Heart left ventricle (tissue), 16 donors: ENCODE results near the gene HYCC1. TPM values are rescaled to one million over a fixed set of nuclear protein-coding genes. Genes with fewer than 3 reads are reported as not detected.
A peak's percentile ranks its signal among the peaks of the same experiment; 100 is the strongest.

Experiments
- ATAC-seq, 4 donors: fragments of 200-7000 bp; cut with Tn5 transposase; one replicate each; pipeline ENCODE4 v1.9.1; 2020 to 2022; ENCODE audit warnings: moderate library complexity in 4 of 4, mild to moderate bottlenecking in 3 of 4, moderate number of reproducible peaks in 1 of 4
- DNase-seq, 5 donors: peaks; one replicate each; pipeline ENCODE4 v3.0.0-alpha.2; 2020
- H3K27ac ChIP-seq, 12 donors: fragments of 200-600 bp; sonication (generic) in 4 of 12; one replicate each; pipeline versions ENCODE4 v1.5.0 to v1.8.0; 2016 to 2022; ENCODE audit warnings: mild to moderate bottlenecking in 2 of 12
- H3K27me3 ChIP-seq, 9 donors: fragments of 200-600 bp; sonication (generic) in 2 of 9; one replicate each; pipeline versions ENCODE4 v1.5.1 to v1.8.0; 2016 to 2022; ENCODE audit warnings: mild to moderate bottlenecking in 3 of 9
- H3K36me3 ChIP-seq, 9 donors: fragments of 200-600 bp; sonication (generic) in 2 of 9; one replicate each; pipeline versions ENCODE4 v1.5.0 to v1.8.0; 2018 to 2022; ENCODE audit warnings: mild to moderate bottlenecking in 2 of 9
- H3K4me1 ChIP-seq, 12 donors: fragments of 200-600 bp; sonication (generic) in 4 of 12; one replicate each; pipeline versions ENCODE4 v1.5.0 to v1.8.0; 2016 to 2022; ENCODE audit warnings: mild to moderate bottlenecking in 3 of 12
- H3K4me3 ChIP-seq, 12 donors: fragments of 200-600 bp; sonication (generic) in 4 of 12; one replicate each; pipeline versions ENCODE4 v1.5.0 to v1.8.0; 2017 to 2022; ENCODE audit warnings: mild to moderate bottlenecking in 9 of 12, moderate library complexity in 4 of 12
- H3K9me3 ChIP-seq, 12 donors: fragments of 200-600 bp; sonication (generic) in 4 of 12; one replicate each; pipeline versions ENCODE4 v1.5.0 to v1.8.0; 2016 to 2022; ENCODE audit warnings: mild to moderate bottlenecking in 1 of 12
- POLR2A ChIP-seq, 2 donors: fragments of 450-650 bp; IDR thresholded peaks; one replicate each; pipeline ENCODE4 v1.6.1; 2017; ENCODE audit warnings: antibody characterized with exemption in 2 of 2, mild to moderate bottlenecking in 2 of 2, moderate library complexity in 2 of 2
- WGBS, 4 donors: extraction: QIAGEN DNeasy Blood & Tissue Kit in 2 of 4; methylation state at CpG; one replicate each; pipeline versions ENCODE4 v1.1.5 to v1.1.7; 2013 to 2018; 5-methylcytosine and 5-hydroxymethylcytosine counted together
- intact Hi-C, 10 donors: fragments of 100-400 bp; cut with DNase I; formaldehyde crosslinking; loops; one replicate each; pipeline versions ENCODE4 v1.11.1 to v1.14.2; 2022
- long read RNA-seq, 3 donors: library from polyadenylated mRNA; unstranded; transcript quantifications; one replicate each; pipeline ENCODE4 v2.0.0, GENCODE V29; 2020 to 2021
- polyA plus RNA-seq, 2 donors: library from polyadenylated mRNA; stranded (reverse); fragments of 200-250 nt; gene quantifications; one replicate each; pipeline ENCODE4 v1.2.3, GENCODE V29; 2013
- total RNA-seq, 9 donors: library from RNA; depleted of rRNA in 2 of 9; stranded (reverse); fragments of >200 nt in 2 of 9; fragmentation: NEBNext Ultra II Directional in 3 of 9; extraction: Animal tissue kit (Norgen Biotek cat#: 25700) in 3 of 9; gene quantifications; one replicate each; pipeline versions ENCODE4 v1.1.0 to v1.2.4, GENCODE V29; 2016 to 2023
- TF ChIP-seq, protein P1 (sequence below), 12 donors: fragments of 200-600 bp; sonication (generic) in 4 of 12; IDR thresholded peaks; one replicate each; pipeline versions ENCODE4 v1.5.0 to v1.8.0; 2018 to 2022; ENCODE audit warnings: antibody characterized with exemption in 12 of 12, mild to moderate bottlenecking in 5 of 12
- donor health status: ischemic (EF 13 %, LVEDD 7.1; RV severe dilation, severe dysfunction).
- donor health status: healthy with polysubstance abuse.
- donor health status: DM: no; HTN: yes; CAD: no.
- donor health status: DM: no; HTN: no; CAD: no.
- donor health status: ischemic (EF 25% LVEDD 6.9; RV normal size, moderate dysfunction).
- donor health status: ischemic (EF 25% LVEDD 5.7; RV mildly dilated, moderate dysfunction).
- donor health status: healthy.
- donor health status: DM: yes; HTN: yes; CAD: no.
- donor health status: ischemic (EF 35%, LVEDD 5.7; RV mildly dilated, moderate dysfunction).
- donor health status: nonischemic (EF 11% LVEDD 7.7; RV severe dilation, severe dysfunction).
- donor health status: DM: yes; HTN: yes; CAD: no.
- donor health status: PGD.
- donor health status: ischemic (EF 29% LVEDD 5.4; RV normal size, mild dysfunction).
- donor health status: nonischemic (EF 23%, LVEDD 6.1; RV moderate dilation, normal function).

The HYCC1 gene
- 10 to 100 TPM; 31.4 to 48.2 (median 35.6) TPM for total RNA-seq
- polyA plus RNA-seq = 10 to 100 TPM in 1 of 2 donors, 1 to 10 TPM in 1; 6.1 to 24.6 TPM
- long read RNA-seq, donor 1, full-length matches to known transcripts = 3 of 15 reads
- long read RNA-seq, donor 1, partial matches to known transcripts = 0 of 15 reads
- long read RNA-seq, donor 1, other reads (novel, unspliced or antisense) = 12 of 15 reads
- long read RNA-seq, donor 2, transcript FAM126A-202 (12 exons, 3,130 nt) = major isoform, 5 of 23 reads
- long read RNA-seq, donor 2, partial matches to known transcripts = 2 of 23 reads
- long read RNA-seq, donor 2, other reads (novel, unspliced or antisense) = 16 of 23 reads
- long read RNA-seq, donor 3, full-length matches to known transcripts = 8 of 19 reads
- long read RNA-seq, donor 3, partial matches to known transcripts = 0 of 19 reads
- long read RNA-seq, donor 3, other reads (novel, unspliced or antisense) = 11 of 19 reads

DNA sequence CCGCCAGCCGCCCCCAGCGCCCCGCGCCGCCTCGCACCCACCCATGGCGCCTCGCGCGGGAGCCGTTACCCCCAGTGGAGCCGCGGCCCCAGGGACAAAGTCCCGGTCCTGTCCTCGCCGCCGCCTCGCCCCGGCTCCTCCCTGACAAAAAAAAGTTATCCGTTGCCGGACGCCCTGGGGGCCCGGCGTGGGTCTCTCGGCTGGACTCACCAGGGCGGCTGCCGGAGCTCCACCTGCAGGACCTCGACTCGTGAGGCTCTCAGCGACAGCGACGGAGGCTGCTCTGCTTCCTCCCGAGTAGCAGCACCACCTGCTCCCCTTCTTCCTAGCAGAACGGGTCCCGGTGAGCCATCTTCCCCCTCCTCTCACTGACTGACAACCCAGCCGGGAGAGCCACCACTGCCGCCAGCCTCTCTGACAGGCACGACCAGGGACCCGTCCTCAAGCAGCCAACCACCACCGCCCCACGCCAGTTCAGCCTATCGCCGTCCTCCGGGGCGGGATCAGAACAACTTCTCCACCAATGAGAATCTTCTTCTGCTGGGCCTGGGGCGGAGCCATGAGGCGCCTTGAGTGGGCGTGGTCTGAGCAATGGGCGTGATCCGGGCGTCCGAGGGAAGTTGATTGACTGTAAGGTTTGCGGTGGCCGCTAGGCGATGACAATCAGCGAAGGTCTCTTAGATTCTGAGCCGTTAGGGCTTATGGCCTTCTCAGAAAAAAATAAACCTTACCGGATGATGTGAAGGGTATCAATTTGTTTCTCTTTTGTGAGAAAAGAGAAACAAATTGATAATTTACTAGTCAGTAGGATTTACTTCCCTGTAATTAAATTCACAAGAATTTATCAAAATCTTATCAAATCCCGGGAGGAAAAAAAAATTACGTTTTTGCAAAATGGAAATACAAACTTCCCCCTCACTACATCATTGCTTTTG is at the start of gene HYCC1:
Gene HYCC1 (minus strand): TSS at position 416 of the 935 bp plus-strand sequence. CDS start 23,019 bp downstream, outside the sequence.
- Histone ChIP-seq H3K27me3 (no peaks in the 10 kb centered on the region), H3K9me3 (no peaks in the 10 kb centered on the region), H3K4me1 (peaks cover 2 to 77% (median 35%) of the 10 kb centered on the region in 12 donors), H3K27ac (peak within 1 kb of the TSS; percentile 58 to 87 (median 84)), H3K36me3 (no peaks in the 10 kb centered on the region), H3K4me3 (peak within 1 kb of the TSS; percentile 73 to 94 (median 84))
- intact Hi-C loops = loop anchor here in 5 of 10 donors (2.0 to 10.0 kb wide), 6 partner anchors 41 to 171 kb away; partner anchors contain the start of gene NUP42 (in 1 of the 5)
- WGBS, 4 donors = 1 to 3% (median 2%) methylated on average over 24 to 61 of the region's 61 CpGs
- TF ChIP-seq, protein P1, sequence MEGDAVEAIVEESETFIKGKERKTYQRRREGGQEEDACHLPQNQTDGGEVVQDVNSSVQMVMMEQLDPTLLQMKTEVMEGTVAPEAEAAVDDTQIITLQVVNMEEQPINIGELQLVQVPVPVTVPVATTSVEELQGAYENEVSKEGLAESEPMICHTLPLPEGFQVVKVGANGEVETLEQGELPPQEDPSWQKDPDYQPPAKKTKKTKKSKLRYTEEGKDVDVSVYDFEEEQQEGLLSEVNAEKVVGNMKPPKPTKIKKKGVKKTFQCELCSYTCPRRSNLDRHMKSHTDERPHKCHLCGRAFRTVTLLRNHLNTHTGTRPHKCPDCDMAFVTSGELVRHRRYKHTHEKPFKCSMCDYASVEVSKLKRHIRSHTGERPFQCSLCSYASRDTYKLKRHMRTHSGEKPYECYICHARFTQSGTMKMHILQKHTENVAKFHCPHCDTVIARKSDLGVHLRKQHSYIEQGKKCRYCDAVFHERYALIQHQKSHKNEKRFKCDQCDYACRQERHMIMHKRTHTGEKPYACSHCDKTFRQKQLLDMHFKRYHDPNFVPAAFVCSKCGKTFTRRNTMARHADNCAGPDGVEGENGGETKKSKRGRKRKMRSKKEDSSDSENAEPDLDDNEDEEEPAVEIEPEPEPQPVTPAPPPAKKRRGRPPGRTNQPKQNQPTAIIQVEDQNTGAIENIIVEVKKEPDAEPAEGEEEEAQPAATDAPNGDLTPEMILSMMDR (IDR thresholded peaks at IDR 0.05) = peak; percentile 46 to 77 (median 62)
- peak; percentile 98 to 100 for TF ChIP-seq POLR2A (IDR thresholded peaks at IDR 0.05)
- ATAC-seq (peak; percentile 100), DNase-seq (peak; percentile 99)

DNA sequence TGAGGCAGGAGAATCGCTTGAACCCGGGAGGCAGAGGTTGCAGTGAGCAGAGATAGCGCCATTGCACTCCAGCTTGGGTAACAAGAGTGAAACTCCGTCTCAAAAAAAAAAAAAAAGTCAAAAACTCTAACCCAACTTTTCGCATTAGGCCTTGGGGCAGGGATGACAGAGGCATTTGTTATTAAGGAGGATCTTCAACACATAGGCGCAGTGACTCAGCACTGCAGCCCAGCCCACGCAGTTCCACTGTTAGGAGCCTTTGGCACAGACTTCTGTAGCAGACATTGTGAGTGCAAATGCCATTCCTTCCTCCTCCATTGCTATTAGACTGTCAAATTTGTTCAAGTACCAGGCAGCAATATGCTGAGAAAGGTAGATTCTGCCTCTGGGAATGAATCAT is 48.5 kb upstream of the HYCC1 start:
- Histone ChIP-seq H3K4me1 (peaks cover 0 to 9% (median 0%) of the 10 kb centered on the region in 12 donors), H3K4me3 (no peak overlapping the region), H3K9me3 (no peaks in the 10 kb centered on the region), H3K36me3 (no peaks in the 10 kb centered on the region), H3K27me3 (no peaks in the 10 kb centered on the region), H3K27ac (no peak overlapping the region)
- intact Hi-C loops = no loop called here
- TF ChIP-seq, protein P1 (IDR thresholded peaks at IDR 0.05) = no peak
- TF ChIP-seq POLR2A (IDR thresholded peaks at IDR 0.05) = no peak
- ATAC-seq (no peak), DNase-seq (no peak)
- WGBS, 4 donors = 89 to 92% (median 90%) methylated on average over 7 of the region's 7 CpGs

DNA sequence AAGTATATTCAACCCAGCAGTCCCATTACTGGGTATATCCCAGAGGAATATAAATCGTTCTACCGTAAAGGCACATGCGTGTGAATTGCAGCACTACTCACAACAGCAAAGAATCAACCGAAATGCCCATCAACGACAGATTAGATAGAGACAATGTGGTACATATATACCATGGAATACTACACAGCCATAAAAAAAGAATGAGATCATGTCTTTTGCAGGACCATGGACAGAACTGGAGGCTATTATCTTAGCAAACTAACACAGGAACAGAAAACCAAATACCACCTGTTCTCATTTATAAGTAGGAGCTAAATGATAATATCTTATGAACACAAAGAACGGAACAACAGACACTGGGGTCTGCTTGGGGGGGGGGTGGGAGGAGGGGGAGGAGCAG is 47.4 kb upstream of the HYCC1 start:
- no peaks in the 10 kb centered on the region for H3K36me3 ChIP-seq
- no peaks in the 10 kb centered on the region for H3K9me3 ChIP-seq
- ATAC-seq = no peak
- no peak overlapping the region for H3K4me3 ChIP-seq
- intact Hi-C loops = no loop called here
- peaks cover 0 to 7% (median 0%) of the 10 kb centered on the region in 12 donors for H3K4me1 ChIP-seq
- no peak for DNase-seq
- no peak overlapping the region for H3K27ac ChIP-seq
- no peaks in the 10 kb centered on the region for H3K27me3 ChIP-seq
- TF ChIP-seq, protein P1 (IDR thresholded peaks at IDR 0.05) = no peak
- TF ChIP-seq POLR2A (IDR thresholded peaks at IDR 0.05) = no peak
- WGBS, 4 donors = 78 to 96% (median 95%) methylated on average over 5 to 6 of the region's 6 CpGs
